HCT116 (cell line): Measurements from ENCODE around the gene SCGB3A1. TPM values are rescaled to one million over a fixed set of nuclear protein-coding genes. Genes with fewer than 3 reads are reported as not detected.

Experiments
- ATAC-seq: fragments of 200-7000 bp; cut with Tn5 transposase; 2 replicates; pipeline ENCODE4 v1.9.1; 2020; ENCODE audit warnings: mild to moderate bottlenecking, moderate library complexity
- BruUV-seq: library from RNA; stranded (reverse); fragments of 400-500 nt; replicated peaks from 2 replicates; lab custom pipeline; 2021; lab: Mats Ljungman, UMichigan
- CTCF ChIA-PET: fragments of 300-600 bp; sonication (Branson Sonifier 250); formaldehyde crosslinking; loops from one replicate; lab custom pipeline; 2021; ENCODE audit warnings: antibody characterized with exemption; lab: Charles Lee
- POLR2A ChIA-PET: fragments of 300-600, 350-600 bp; sonication (Branson Sonifier 250); formaldehyde crosslinking; loops from one replicate; lab custom pipeline; 2021; ENCODE audit warnings: antibody characterized with exemption; lab: Charles Lee
- RAD21 ChIA-PET, 2 experiments: fragments of 300-600 bp; sonication (Branson Sonifier 250); formaldehyde crosslinking; loops; one replicate each; lab custom pipeline; 2023; ENCODE audit warnings: low total read pairs in 2 of 2; ENCODE audit not compliant: uncharacterized antibody in 2 of 2, unreplicated experiment in 2 of 2, low non-redundant PET in 1 of 2; lab: Charles Lee
- DNase-seq: peaks from one replicate; pipeline ENCODE4 v3.0.0-alpha.2; 2010; ENCODE audit warnings: low read depth, low spot score
- H2AFZ ChIP-seq: fragments of 200-600 bp; shearing (Covaris generic), sonication (generic); 2 replicates; pipeline ENCODE4 v1.6.1; 2017; ENCODE audit warnings: low read depth, mixed run types, mixed read lengths, antibody characterized with exemption, low read length; ENCODE audit not compliant: poor library complexity, severe bottlenecking
- H3K27ac ChIP-seq: 2 replicates; pipeline ENCODE4 v1.5.1; 2012; ENCODE audit warnings: low read depth, low read length
- H3K27me3 ChIP-seq: fragments of 200-600 bp; sonication (generic); 2 replicates; pipeline ENCODE4 v1.6.1; 2016; ENCODE audit warnings: mixed run types, low read length, mixed read lengths; ENCODE audit not compliant: insufficient read depth
- H3K36me3 ChIP-seq, 2 experiments: fragments of 200-500 bp in 1 of 2; fragments of 200-600 bp in 1 of 2; sonication (Bioruptor generic) in 1 of 2; sonication (generic) in 1 of 2; 2 replicates each; pipeline versions ENCODE4 v1.5.1 to v1.6.1; 2014 to 2016; ENCODE audit warnings: low read length in 2 of 2, inconsistent platforms in 1 of 2, mixed read lengths in 1 of 2, mixed run types in 1 of 2; ENCODE audit not compliant: insufficient read depth in 2 of 2, control insufficient read depth in 1 of 2
- H3K4me1 ChIP-seq, 2 experiments: fragments of 200-600 bp in 1 of 2; sonication (generic) in 1 of 2; 2 replicates each; pipeline versions ENCODE4 v1.5.1 to v1.6.1; 2012 to 2017; ENCODE audit warnings: low read length in 2 of 2, inconsistent platforms in 1 of 2, mild to moderate bottlenecking in 1 of 2, mixed read lengths in 1 of 2, mixed run types in 1 of 2, moderate library complexity in 1 of 2; ENCODE audit not compliant: insufficient read depth in 2 of 2, control insufficient read depth in 1 of 2
- H3K4me2 ChIP-seq: fragments of 200-600 bp; sonication (generic); 2 replicates; pipeline ENCODE4 v1.6.1; 2017; ENCODE audit warnings: mixed run types, low read length, mixed read lengths
- H3K4me3 ChIP-seq, 2 experiments: fragments of 200-600 bp in 1 of 2; sonication (generic) in 1 of 2; replicated peaks in 1 of 2; 2 replicates each; pipeline ENCODE4 v1.5.1; 2011 to 2016; ENCODE audit warnings: low read length in 2 of 2, control low read depth in 1 of 2, low read depth in 1 of 2, mild to moderate bottlenecking in 1 of 2, mixed read lengths in 1 of 2, mixed run types in 1 of 2
- H3K79me2 ChIP-seq: fragments of 200-600 bp; sonication (generic); 2 replicates; pipeline ENCODE4 v1.6.1; 2017; ENCODE audit warnings: mild to moderate bottlenecking, mixed run types, low read length, moderate library complexity, mixed read lengths; ENCODE audit not compliant: insufficient read depth
- H3K9ac ChIP-seq: fragments of 200-600 bp; sonication (generic); 2 replicates; pipeline ENCODE4 v1.6.1; 2016; ENCODE audit warnings: low read length, mixed read lengths
- H3K9me2 ChIP-seq: fragments of 200-600 bp; sonication (generic), shearing (Covaris generic); 2 replicates; pipeline ENCODE4 v1.6.1; 2017; ENCODE audit warnings: mixed run types, mild to moderate bottlenecking, moderate library complexity; ENCODE audit not compliant: insufficient read depth
- H3K9me3 ChIP-seq, 2 experiments: fragments of 200-500 bp in 1 of 2; fragments of 200-600 bp in 1 of 2; sonication (Bioruptor generic) in 1 of 2; sonication (generic) in 1 of 2; 2 replicates each; pipeline ENCODE4 v1.6.1; 2014 to 2017; ENCODE audit warnings: low read length in 2 of 2, mixed read lengths in 2 of 2, inconsistent platforms in 1 of 2, low read depth in 1 of 2, mild to moderate bottlenecking in 1 of 2, mixed run types in 1 of 2, moderate library complexity in 1 of 2; ENCODE audit not compliant: control insufficient read depth in 1 of 2, insufficient read depth in 1 of 2
- H4K20me1 ChIP-seq: fragments of 200-600 bp; sonication (generic), shearing (Covaris generic); 2 replicates; pipeline ENCODE4 v1.6.1; 2017; ENCODE audit warnings: mixed run types, mild to moderate bottlenecking, moderate library complexity; ENCODE audit not compliant: insufficient read depth
- ATF3 ChIP-seq: IDR thresholded peaks from 2 replicates; pipeline ENCODE4 v1.6.1; 2012
- CBX3 ChIP-seq: IDR thresholded peaks from 2 replicates; pipeline ENCODE4 v1.6.1; 2012; ENCODE audit warnings: low read depth
- CTCF ChIP-seq, 3 experiments: fragments of 200-600 bp in 1 of 3; sonication (generic) in 1 of 3; IDR thresholded peaks in 2 of 3; conservative IDR thresholded peaks in 1 of 3; 2 replicates each; pipeline ENCODE4 v1.5.1; 2012 to 2017; ENCODE audit warnings: low read depth in 2 of 3, low read length in 2 of 3, antibody characterized with exemption in 1 of 3, borderline replicate concordance in 1 of 3, control low read depth in 1 of 3, mild to moderate bottlenecking in 1 of 3, mixed read lengths in 1 of 3, mixed run types in 1 of 3, moderate library complexity in 1 of 3; ENCODE audit not compliant: insufficient read depth in 1 of 3
- ELF1 ChIP-seq: IDR thresholded peaks from 2 replicates; pipeline ENCODE4 v1.6.1; 2012; ENCODE audit warnings: low read depth, borderline replicate concordance
- EZH2 ChIP-seq: fragments of 200-600 bp; sonication (generic); IDR thresholded peaks from 2 replicates; pipeline ENCODE4 v1.6.1; 2017; ENCODE audit warnings: antibody characterized with exemption, mixed run types
- EZH2phosphoT487 ChIP-seq: fragments of 200-600 bp; IDR thresholded peaks from 2 replicates; pipeline ENCODE4 v1.6.1; 2018; ENCODE audit warnings: antibody characterized with exemption, borderline replicate concordance
- FOSL1 ChIP-seq: IDR thresholded peaks from 2 replicates; pipeline ENCODE4 v1.6.1; 2012; ENCODE audit warnings: low read depth
- POLR2A ChIP-seq: IDR thresholded peaks from 2 replicates; pipeline ENCODE4 v1.7.0; 2011; ENCODE audit warnings: borderline replicate concordance; ENCODE audit not compliant: insufficient read depth, insufficient read length; ENCODE audit errors: extremely low read depth
- POLR2AphosphoS5 ChIP-seq: IDR thresholded peaks from 2 replicates; pipeline ENCODE4 v1.6.1; 2011; ENCODE audit warnings: mild to moderate bottlenecking, low read depth, low read length, moderate library complexity
- RAD21 ChIP-seq: IDR thresholded peaks from 2 replicates; pipeline ENCODE4 v1.6.1; 2012; ENCODE audit warnings: low read depth, mild to moderate bottlenecking
- SIN3A ChIP-seq: IDR thresholded peaks from 2 replicates; pipeline ENCODE4 v1.6.1; 2012; ENCODE audit warnings: low read depth
- SP1 ChIP-seq: IDR thresholded peaks from 2 replicates; pipeline ENCODE4 v1.6.1; 2012; ENCODE audit warnings: low read depth
- SRF ChIP-seq: IDR thresholded peaks from 2 replicates; pipeline ENCODE4 v1.6.1; 2012; ENCODE audit warnings: low read depth
- TCF7L2 ChIP-seq: IDR thresholded peaks from 2 replicates; pipeline ENCODE4 v1.7.0; 2011; ENCODE audit warnings: borderline replicate concordance, inconsistent platforms; ENCODE audit not compliant: insufficient read depth, insufficient read length; ENCODE audit errors: extremely low read depth
- YY1 ChIP-seq: IDR thresholded peaks from 2 replicates; pipeline ENCODE4 v1.6.1; 2011; ENCODE audit warnings: low read length, low read depth, moderate library complexity, mild to moderate bottlenecking; ENCODE audit not compliant: insufficient replicate concordance; ENCODE audit errors: extremely low read depth
- ZBTB33 ChIP-seq: IDR thresholded peaks from 2 replicates; pipeline ENCODE4 v1.6.1; 2011; ENCODE audit warnings: mild to moderate bottlenecking, low read length, moderate library complexity; ENCODE audit not compliant: insufficient replicate concordance; ENCODE audit errors: extremely low read depth
- ZFX ChIP-seq: fragments of 450-650 bp; IDR thresholded peaks from 2 replicates; pipeline ENCODE4 v1.6.1; 2017
- ZNF274 ChIP-seq: fragments of 200-500 bp; sonication (Bioruptor generic); IDR thresholded peaks from 2 replicates; pipeline ENCODE4 v1.6.1; 2014; ENCODE audit warnings: mild to moderate bottlenecking, low read depth, low read length, inconsistent platforms
- intact Hi-C: fragments of 100-400 bp; cut with micrococcal nuclease; formaldehyde crosslinking; loops from 2 replicates; pipeline ENCODE4 v1.10.0; 2022
- total RNA-seq: library from RNA; stranded (reverse); gene quantifications from one replicate; pipeline ENCODE4 v1.2.1, GENCODE V29; 2021; ENCODE audit not compliant: unreplicated experiment
- TF ChIP-seq, protein P1 (sequence below): IDR thresholded peaks from 2 replicates; pipeline ENCODE4 v1.6.1; 2012

SCGB3A1 gene
- total RNA-seq, 1 experiment from 2014 or later, result not detected

- H4K20me1 ChIP-seq, result no peaks in the 10 kb centered on the region
- H3K9me3 ChIP-seq, result no peaks in the 10 kb centered on the region
- ATAC-seq (no peak), DNase-seq (no peak)
- no peak overlapping the region for H2AFZ ChIP-seq
- no peaks in the 10 kb centered on the region for H3K4me1 ChIP-seq
- ChIA-PET RAD21 (no interaction called here), POLR2A (no interaction called here), CTCF (no interaction called here)
- no peaks in the 10 kb centered on the region for H3K27me3 ChIP-seq
- no peak overlapping the region for H3K4me2 ChIP-seq
- no TSS peak for BruUV-seq
- TF ChIP-seq EZH2 (no peak), ELF1 (no peak), POLR2A (no peak), EZH2phosphoT487 (no peak), ATF3 (no peak), POLR2AphosphoS5 (no peak), SP1 (no peak), ZBTB33 (no peak), ZNF274 (no peak), TCF7L2 (no peak), CBX3 (no peak), ZFX (no peak), SIN3A (no peak), YY1 (no peak), SRF (no peak), FOSL1 (no peak), CTCF (IDR thresholded peaks at IDR 0.05 in 2 of 3, conservative IDR thresholded peaks at IDR 0.05 in 1 of 3; ENCODE audit: borderline replicate concordance in 1 of 3, insufficient read depth in 1 of 3, low read depth in 2 of 3, low read length in 2 of 3) (no peak), RAD21 (no peak)
- TF ChIP-seq, protein P1, sequence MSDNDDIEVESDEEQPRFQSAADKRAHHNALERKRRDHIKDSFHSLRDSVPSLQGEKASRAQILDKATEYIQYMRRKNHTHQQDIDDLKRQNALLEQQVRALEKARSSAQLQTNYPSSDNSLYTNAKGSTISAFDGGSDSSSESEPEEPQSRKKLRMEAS, result no peak
- no peaks in the 10 kb centered on the region for H3K79me2 ChIP-seq
- no peak overlapping the region for H3K4me3 ChIP-seq
- intact Hi-C loops, result no loop called here
- H3K27ac ChIP-seq, result no peak overlapping the region
- H3K9me2 ChIP-seq, result no peaks in the 10 kb centered on the region
- no peak overlapping the region for H3K9ac ChIP-seq
- no peaks in the 10 kb centered on the region for H3K36me3 ChIP-seq
Observed at GRCh38 chr5:180620014-180620413, 28.7 kb upstream of the SCGB3A1 start.
